HG02642 (cell line): ENCODE results near the gene BDKRB2.

Experiments used
- ATAC-seq: cut with Tn5 transposase; IDR thresholded peaks from one replicate; pipeline ENCODE4 v1.9.1; 2021; ENCODE audit warnings: mild to moderate bottlenecking; ENCODE audit not compliant: unreplicated experiment, poor library complexity

The BDKRB2 gene

GRCh38 chr14:96197163-96197852 lies 7.3 kb upstream of the BDKRB2 start:
- ATAC-seq: no peak

- no peak for ATAC-seq
These were observed 6.7 kb upstream of the BDKRB2 start for GRCh38 chr14:96197969-96198368.

- no peak for ATAC-seq
These were observed 6.1 kb upstream of the BDKRB2 start for GRCh38 chr14:96198430-96199130.

GRCh38 chr14:96201157-96201556 lies 3.5 kb upstream of the BDKRB2 start:
- no peak for ATAC-seq

- no peak for ATAC-seq
These were observed 2.7 kb upstream of the BDKRB2 start for GRCh38 chr14:96201965-96202364.

- no peak for ATAC-seq
These were observed 2.1 kb upstream of the BDKRB2 start for GRCh38 chr14:96202441-96203094.

GRCh38 chr14:96203116-96203515 lies 1.5 kb upstream of the BDKRB2 start:
- no peak for ATAC-seq

- no peak for ATAC-seq
These were observed 1.0 kb upstream of the BDKRB2 start for GRCh38 chr14:96203635-96204034.

- no peak for ATAC-seq
These were observed 679 bp downstream of the BDKRB2 start for GRCh38 chr14:96205059-96205977.

GRCh38 chr14:96205978-96206360 lies 1.3 kb downstream of the BDKRB2 start:
- no peak for ATAC-seq

- no peak for ATAC-seq
These were observed 1.8 kb downstream of the BDKRB2 start for GRCh38 chr14:96206461-96206860.

- ATAC-seq: no peak
These were observed 3.0 kb downstream of the BDKRB2 start for GRCh38 chr14:96207686-96208085.

GRCh38 chr14:96208739-96209138 lies 4.1 kb downstream of the BDKRB2 start:
- ATAC-seq: no peak

- no peak for ATAC-seq
These were observed 7.5 kb downstream of the BDKRB2 start for GRCh38 chr14:96212140-96212539.

GRCh38 chr14:96212896-96213295 lies 8.3 kb downstream of the BDKRB2 start:
- no peak for ATAC-seq

- ATAC-seq: no peak
These were observed 9.3 kb downstream of the BDKRB2 start for GRCh38 chr14:96213871-96214465.

- no peak for ATAC-seq
These were observed 10.2 kb downstream of the BDKRB2 start for GRCh38 chr14:96214793-96215192.

- no peak for ATAC-seq
These were observed 11.0 kb downstream of the BDKRB2 start for GRCh38 chr14:96215452-96216244.

GRCh38 chr14:96216627-96217026 lies 12.0 kb downstream of the BDKRB2 start:
- no peak for ATAC-seq
